Hepatocyte (in vitro differentiated cells): ENCODE data around the gene CLIC2.

Experiments used
- CTCF ChIP-seq: fragments of 200-600 bp; sonication (generic); IDR thresholded peaks from 2 replicates; pipeline ENCODE4 v1.5.1; 2016; ENCODE audit warnings: antibody characterized with exemption, mild to moderate bottlenecking; ENCODE audit not compliant: poor library complexity
- EZH2 ChIP-seq: fragments of 200-600 bp; sonication (generic); IDR thresholded peaks from 2 replicates; pipeline ENCODE4 v1.6.1; 2016; ENCODE audit warnings: antibody characterized with exemption, mild to moderate bottlenecking, borderline replicate concordance

GRCh38 chrX:155231163-155231562 is 103.3 kb downstream of the CLIC2 start:
- TF ChIP-seq CTCF (no peak), EZH2 (no peak)
